Activated naive CD8-positive, alpha-beta T cell treated with anti-CD3 and anti-CD28 coated beads for 36 hours (primary cell): Measurements from ENCODE around the gene KIAA1217. TPM values are rescaled to one million over a fixed set of nuclear protein-coding genes. Genes with fewer than 3 reads are reported as not detected.

Experiments
- DNase-seq: peaks from one replicate; pipeline ENCODE4 v3.0.0; 2021
- H3K27ac Mint-ChIP-seq: one replicate; pipeline ENCODE4 v1.8.0; 2022; ENCODE audit warnings: mild to moderate bottlenecking, moderate library complexity, mixed read lengths
- H3K27me3 Mint-ChIP-seq: one replicate; pipeline ENCODE4 v1.8.0; 2022; ENCODE audit warnings: mild to moderate bottlenecking, mixed read lengths
- H3K36me3 Mint-ChIP-seq: one replicate; pipeline ENCODE4 v1.8.0; 2021; ENCODE audit warnings: mild to moderate bottlenecking, mixed read lengths
- H3K4me1 Mint-ChIP-seq: one replicate; pipeline ENCODE4 v1.8.0; 2021; ENCODE audit warnings: mixed read lengths
- H3K4me3 Mint-ChIP-seq: one replicate; pipeline ENCODE4 v1.8.0; 2022; ENCODE audit warnings: mild to moderate bottlenecking, moderate library complexity, mixed read lengths
- H3K9me3 Mint-ChIP-seq: one replicate; pipeline ENCODE4 v1.8.0; 2022; ENCODE audit warnings: mixed read lengths
- total RNA-seq, 2 experiments: library from RNA; stranded (reverse); gene quantifications; one replicate each; pipeline ENCODE4 v1.2.3, GENCODE V29; 2021

KIAA1217 gene
- total RNA-seq, 2 experiments from 2014 or later = 1.5 to 1.6 TPM

- Mint-ChIP-seq H3K27me3 (peaks cover 8% of the 10 kb centered on the region), H3K4me1 (no peaks in the 10 kb centered on the region), H3K4me3 (no peak overlapping the region), H3K27ac (no peak overlapping the region), H3K36me3 (no peaks in the 10 kb centered on the region), H3K9me3 (no peaks in the 10 kb centered on the region)
- no peak for DNase-seq
These were observed 15.0 kb downstream of the KIAA1217 start for GRCh38 chr10:24223953-24224352.

GRCh38 chr10:24228642-24229041, 19.7 kb downstream of the KIAA1217 start:
- no peak overlapping the region for H3K4me3 Mint-ChIP-seq
- no peak for DNase-seq
- H3K27me3 Mint-ChIP-seq = no peaks in the 10 kb centered on the region
- no peaks in the 10 kb centered on the region for H3K9me3 Mint-ChIP-seq
- no peak overlapping the region for H3K27ac Mint-ChIP-seq
- H3K4me1 Mint-ChIP-seq = no peaks in the 10 kb centered on the region
- H3K36me3 Mint-ChIP-seq = no peaks in the 10 kb centered on the region

- DNase-seq = no peak
- Mint-ChIP-seq H3K27me3 (no peaks in the 10 kb centered on the region), H3K4me1 (no peaks in the 10 kb centered on the region), H3K27ac (no peak overlapping the region), H3K9me3 (no peaks in the 10 kb centered on the region), H3K36me3 (no peaks in the 10 kb centered on the region), H3K4me3 (no peak overlapping the region)
These were observed 21.0 kb downstream of the KIAA1217 start for GRCh38 chr10:24229909-24230308.

- H3K4me1 Mint-ChIP-seq = no peaks in the 10 kb centered on the region
- no peaks in the 10 kb centered on the region for H3K27me3 Mint-ChIP-seq
- no peak for DNase-seq
- H3K9me3 Mint-ChIP-seq = no peaks in the 10 kb centered on the region
- no peaks in the 10 kb centered on the region for H3K36me3 Mint-ChIP-seq
- no peak overlapping the region for H3K27ac Mint-ChIP-seq
- H3K4me3 Mint-ChIP-seq = no peak overlapping the region
These were observed 22.3 kb downstream of the KIAA1217 start for GRCh38 chr10:24231200-24231599.

- Mint-ChIP-seq H3K27ac (no peak overlapping the region), H3K36me3 (no peaks in the 10 kb centered on the region), H3K4me1 (no peaks in the 10 kb centered on the region), H3K27me3 (peaks cover 24% of the 10 kb centered on the region), H3K9me3 (no peaks in the 10 kb centered on the region), H3K4me3 (no peak overlapping the region)
- no peak for DNase-seq
These were observed 25.8 kb downstream of the KIAA1217 start for GRCh38 chr10:24234784-24235183.

GRCh38 chr10:24235471-24235870, 26.5 kb downstream of the KIAA1217 start:
- DNase-seq = no peak
- Mint-ChIP-seq H3K27ac (no peak overlapping the region), H3K36me3 (no peaks in the 10 kb centered on the region), H3K4me3 (no peak overlapping the region), H3K27me3 (peaks cover 27% of the 10 kb centered on the region), H3K9me3 (no peaks in the 10 kb centered on the region), H3K4me1 (no peaks in the 10 kb centered on the region)

GRCh38 chr10:24237801-24238395, 29.0 kb downstream of the KIAA1217 start:
- Mint-ChIP-seq H3K27me3 (peaks cover 35% of the 10 kb centered on the region), H3K27ac (no peak overlapping the region), H3K4me1 (no peaks in the 10 kb centered on the region), H3K4me3 (no peak overlapping the region), H3K36me3 (no peaks in the 10 kb centered on the region), H3K9me3 (no peaks in the 10 kb centered on the region)
- no peak for DNase-seq

- DNase-seq = no peak
- Mint-ChIP-seq H3K36me3 (no peaks in the 10 kb centered on the region), H3K9me3 (no peaks in the 10 kb centered on the region), H3K4me1 (no peaks in the 10 kb centered on the region), H3K27me3 (peaks cover 35% of the 10 kb centered on the region), H3K4me3 (no peak overlapping the region), H3K27ac (no peak overlapping the region)
These were observed 29.7 kb downstream of the KIAA1217 start for GRCh38 chr10:24238519-24239247.

- Mint-ChIP-seq H3K4me1 (no peaks in the 10 kb centered on the region), H3K4me3 (no peak overlapping the region), H3K36me3 (no peaks in the 10 kb centered on the region), H3K27ac (no peak overlapping the region), H3K9me3 (no peaks in the 10 kb centered on the region), H3K27me3 (peaks cover 35% of the 10 kb centered on the region)
- DNase-seq = no peak
These were observed 30.5 kb downstream of the KIAA1217 start for GRCh38 chr10:24239289-24240040.

- DNase-seq = no peak
- H3K27ac Mint-ChIP-seq = no peak overlapping the region
- no peaks in the 10 kb centered on the region for H3K9me3 Mint-ChIP-seq
- H3K4me3 Mint-ChIP-seq = no peak overlapping the region
- no peaks in the 10 kb centered on the region for H3K4me1 Mint-ChIP-seq
- H3K36me3 Mint-ChIP-seq = no peaks in the 10 kb centered on the region
- H3K27me3 Mint-ChIP-seq = peaks cover 41% of the 10 kb centered on the region
These were observed 31.3 kb downstream of the KIAA1217 start for GRCh38 chr10:24240041-24240751.

- Mint-ChIP-seq H3K9me3 (no peaks in the 10 kb centered on the region), H3K27ac (no peak overlapping the region), H3K4me3 (no peak overlapping the region), H3K27me3 (peaks cover 55% of the 10 kb centered on the region), H3K36me3 (no peaks in the 10 kb centered on the region), H3K4me1 (no peaks in the 10 kb centered on the region)
- no peak for DNase-seq
These were observed 32.6 kb downstream of the KIAA1217 start for GRCh38 chr10:24241536-24242040.

- H3K9me3 Mint-ChIP-seq = no peaks in the 10 kb centered on the region
- DNase-seq = no peak
- H3K4me3 Mint-ChIP-seq = no peak overlapping the region
- H3K27me3 Mint-ChIP-seq = peaks cover 52% of the 10 kb centered on the region
- no peaks in the 10 kb centered on the region for H3K4me1 Mint-ChIP-seq
- H3K36me3 Mint-ChIP-seq = no peaks in the 10 kb centered on the region
- H3K27ac Mint-ChIP-seq = no peak overlapping the region
These were observed 33.6 kb downstream of the KIAA1217 start for GRCh38 chr10:24242562-24242961.

GRCh38 chr10:24246365-24246764, 37.4 kb downstream of the KIAA1217 start:
- no peak overlapping the region for H3K27ac Mint-ChIP-seq
- no peaks in the 10 kb centered on the region for H3K4me1 Mint-ChIP-seq
- H3K9me3 Mint-ChIP-seq = no peaks in the 10 kb centered on the region
- H3K36me3 Mint-ChIP-seq = no peaks in the 10 kb centered on the region
- peaks cover 30% of the 10 kb centered on the region for H3K27me3 Mint-ChIP-seq
- no peak for DNase-seq
- no peak overlapping the region for H3K4me3 Mint-ChIP-seq

GRCh38 chr10:24247841-24248240, 38.9 kb downstream of the KIAA1217 start:
- H3K27me3 Mint-ChIP-seq = peaks cover 22% of the 10 kb centered on the region

More at GRCh38 chr10:24247841-24248240, 38.9 kb downstream of the KIAA1217 start:
- Mint-ChIP-seq H3K9me3 (no peaks in the 10 kb centered on the region), H3K4me3 (no peak overlapping the region), H3K36me3 (no peaks in the 10 kb centered on the region), H3K4me1 (no peaks in the 10 kb centered on the region), H3K27ac (no peak overlapping the region)
- DNase-seq = no peak
